ENCODE data around the gene ARMC5.

Gene ARMC5

DNA sequence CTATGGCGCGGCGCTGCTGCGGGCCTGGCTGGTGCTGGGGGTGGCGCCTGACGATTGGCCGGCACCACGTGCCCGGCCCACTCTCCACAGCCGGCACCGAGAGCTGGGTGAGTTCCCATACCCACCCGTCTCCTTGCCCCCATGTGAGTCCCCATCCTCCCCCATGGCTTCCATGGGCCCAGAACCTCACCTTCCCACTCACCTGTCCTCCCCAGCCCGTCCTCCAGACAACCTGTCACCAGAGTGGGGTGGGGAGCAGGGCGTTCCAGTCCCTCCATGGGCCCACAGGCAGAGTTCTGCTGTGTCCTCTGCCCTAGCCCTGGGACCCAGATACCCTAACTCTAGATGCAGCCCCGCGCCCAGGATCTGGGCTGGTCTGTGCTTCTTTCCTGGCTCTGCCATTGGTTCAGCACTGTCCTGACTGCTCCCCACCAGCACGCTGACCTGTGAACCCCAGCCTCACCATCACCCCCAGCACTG lies 5.5 kb downstream of the ARMC5 start:
- no peak for TF ChIP-seq CTCF (IDR thresholded peaks at IDR 0.05; ENCODE audit: extremely low read depth, insufficient read depth, missing control alignments)
- in situ Hi-C loops (cut with MboI; ENCODE audit: low pct_unique_long_range_greater_than_20kb, low sequenced_read_pairs, unreplicated experiment) = loop anchor here (25.0 kb wide), 1 partner anchor 397 kb away; the partner anchor contains the start of gene ZNF267
- DNase-seq (ENCODE audit: low spot score) = no peak

DNA sequence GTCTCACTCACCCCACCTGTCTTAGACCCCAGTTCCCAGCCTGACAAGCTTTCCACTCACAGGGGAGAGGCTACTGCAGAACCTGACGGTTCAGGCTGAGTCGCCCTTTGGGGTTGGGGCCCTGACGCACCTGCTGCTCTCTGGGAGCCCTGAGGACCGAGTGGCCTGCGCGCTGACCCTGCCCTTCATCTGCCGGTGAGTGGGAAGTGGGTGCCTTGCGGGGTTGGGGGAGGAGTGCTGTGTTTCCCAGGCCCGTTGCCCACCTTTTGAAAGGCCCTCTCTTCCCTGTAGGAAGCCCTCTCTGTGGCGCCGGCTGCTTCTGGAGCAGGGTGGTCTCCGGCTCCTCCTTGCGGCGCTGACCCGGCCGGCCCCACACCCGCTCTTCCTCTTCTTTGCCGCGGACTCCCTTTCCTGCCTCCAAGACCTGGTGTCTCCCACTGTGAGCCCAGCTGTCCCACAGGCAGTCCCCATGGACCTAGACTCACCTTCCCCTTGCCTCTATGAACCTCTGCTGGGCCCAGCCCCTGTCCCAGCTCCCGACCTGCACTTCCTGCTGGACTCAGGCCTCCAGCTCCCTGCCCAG lies 6.6 kb downstream of the ARMC5 start:
- in situ Hi-C loops (cut with MboI; ENCODE audit: low pct_unique_long_range_greater_than_20kb, low sequenced_read_pairs, unreplicated experiment) = loop anchor here (25.0 kb wide), 1 partner anchor 396 kb away; the partner anchor contains the start of gene ZNF267
- no peak for DNase-seq (ENCODE audit: low spot score)
- no peak for TF ChIP-seq CTCF (IDR thresholded peaks at IDR 0.05; ENCODE audit: extremely low read depth, insufficient read depth, missing control alignments)

GRCh38 chr16:31466381-31466841 lies 7.1 kb downstream of the ARMC5 start:
- no peak for TF ChIP-seq CTCF (IDR thresholded peaks at IDR 0.05; ENCODE audit: extremely low read depth, insufficient read depth, missing control alignments)
- in situ Hi-C loops (cut with MboI; ENCODE audit: low pct_unique_long_range_greater_than_20kb, low sequenced_read_pairs, unreplicated experiment) = loop anchor here (25.0 kb wide), 1 partner anchor 396 kb away; the partner anchor contains the start of gene ZNF267
- no peak for DNase-seq (ENCODE audit: low spot score)

- TF ChIP-seq CTCF (IDR thresholded peaks at IDR 0.05; ENCODE audit: extremely low read depth, insufficient read depth, missing control alignments) = no peak
- DNase-seq (ENCODE audit: low spot score) = no peak
- in situ Hi-C loops (cut with MboI; ENCODE audit: low pct_unique_long_range_greater_than_20kb, low sequenced_read_pairs, unreplicated experiment) = loop anchor here (25.0 kb wide), 1 partner anchor 395 kb away; the partner anchor contains the start of gene ZNF267
Measured at GRCh38 chr16:31467151-31467773, 8.0 kb downstream of the ARMC5 start.

GRCh38 chr16:31467858-31468257 lies 8.6 kb downstream of the ARMC5 start:
- in situ Hi-C loops (cut with MboI; ENCODE audit: low pct_unique_long_range_greater_than_20kb, low sequenced_read_pairs, unreplicated experiment) = loop anchor here (25.0 kb wide), 1 partner anchor 394 kb away; the partner anchor contains the start of gene ZNF267
- no peak for TF ChIP-seq CTCF (IDR thresholded peaks at IDR 0.05; ENCODE audit: extremely low read depth, insufficient read depth, missing control alignments)
- DNase-seq (ENCODE audit: low spot score) = no peak

- in situ Hi-C loops (cut with MboI; ENCODE audit: low pct_unique_long_range_greater_than_20kb, low sequenced_read_pairs, unreplicated experiment) = loop anchor here (25.0 kb wide), 1 partner anchor 392 kb away; the partner anchor contains the start of gene ZNF267
- no peak for DNase-seq (ENCODE audit: low spot score)
- no peak for TF ChIP-seq CTCF (IDR thresholded peaks at IDR 0.05; ENCODE audit: extremely low read depth, insufficient read depth, missing control alignments)
Measured at GRCh38 chr16:31470615-31471014, 11.3 kb downstream of the ARMC5 start.
